Measurements from ENCODE around the gene OR2Y1.
"Not testable (repeated sequence)": the region's sequence is repeated elsewhere in the genome, so short reads cannot be mapped to it uniquely, and the experiment has no call there.

OR2Y1 gene

DNA sequence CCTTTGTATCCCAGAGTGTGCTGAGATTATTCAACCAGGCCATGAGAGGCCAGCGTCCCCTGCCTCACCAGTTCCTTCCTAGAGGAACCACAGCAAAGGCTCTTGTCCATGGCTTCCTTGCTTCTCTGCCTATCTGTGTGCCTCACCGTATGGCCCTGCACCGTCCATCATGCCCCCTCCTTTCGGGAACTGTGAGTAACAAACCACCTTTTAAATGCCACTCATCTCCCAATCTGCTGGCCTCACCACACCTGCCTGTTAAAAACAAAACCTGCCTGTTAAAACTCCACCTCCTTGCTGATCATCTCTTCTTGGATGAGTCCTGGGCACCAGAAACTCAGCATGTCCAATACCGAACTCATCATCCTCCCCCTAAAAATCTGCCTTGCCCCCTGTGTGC, 4.4 kb upstream of the OR2Y1 start:
- DNase-seq = no peak
- no peak overlapping the region for H3K27ac Mint-ChIP-seq
- H3K9me3 Mint-ChIP-seq = no peaks in the 10 kb centered on the region
- H3K4me3 Mint-ChIP-seq = no peak overlapping the region
- TF ChIP-seq, protein P1, sequence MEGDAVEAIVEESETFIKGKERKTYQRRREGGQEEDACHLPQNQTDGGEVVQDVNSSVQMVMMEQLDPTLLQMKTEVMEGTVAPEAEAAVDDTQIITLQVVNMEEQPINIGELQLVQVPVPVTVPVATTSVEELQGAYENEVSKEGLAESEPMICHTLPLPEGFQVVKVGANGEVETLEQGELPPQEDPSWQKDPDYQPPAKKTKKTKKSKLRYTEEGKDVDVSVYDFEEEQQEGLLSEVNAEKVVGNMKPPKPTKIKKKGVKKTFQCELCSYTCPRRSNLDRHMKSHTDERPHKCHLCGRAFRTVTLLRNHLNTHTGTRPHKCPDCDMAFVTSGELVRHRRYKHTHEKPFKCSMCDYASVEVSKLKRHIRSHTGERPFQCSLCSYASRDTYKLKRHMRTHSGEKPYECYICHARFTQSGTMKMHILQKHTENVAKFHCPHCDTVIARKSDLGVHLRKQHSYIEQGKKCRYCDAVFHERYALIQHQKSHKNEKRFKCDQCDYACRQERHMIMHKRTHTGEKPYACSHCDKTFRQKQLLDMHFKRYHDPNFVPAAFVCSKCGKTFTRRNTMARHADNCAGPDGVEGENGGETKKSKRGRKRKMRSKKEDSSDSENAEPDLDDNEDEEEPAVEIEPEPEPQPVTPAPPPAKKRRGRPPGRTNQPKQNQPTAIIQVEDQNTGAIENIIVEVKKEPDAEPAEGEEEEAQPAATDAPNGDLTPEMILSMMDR (IDR thresholded peaks at IDR 0.05) = no peak
- no peaks in the 10 kb centered on the region for H3K36me3 Mint-ChIP-seq (ENCODE audit: low read depth)
- H3K27me3 Mint-ChIP-seq (ENCODE audit: low read depth, poor library complexity) = peaks cover 32% of the 10 kb centered on the region
- H3K4me1 Mint-ChIP-seq = peaks cover 6% of the 10 kb centered on the region

GRCh38 chr5:180742727-180743126, 2.9 kb upstream of the OR2Y1 start:
- DNase-seq = no peak
- Mint-ChIP-seq H3K36me3 (ENCODE audit: low read depth) (no peaks in the 10 kb centered on the region), H3K27ac (no peak overlapping the region), H3K27me3 (ENCODE audit: low read depth, poor library complexity) (peaks cover 40% of the 10 kb centered on the region), H3K4me3 (no peak overlapping the region), H3K4me1 (no peaks in the 10 kb centered on the region), H3K9me3 (no peaks in the 10 kb centered on the region)
- TF ChIP-seq, protein P1 (IDR thresholded peaks at IDR 0.05) = no peak

DNA sequence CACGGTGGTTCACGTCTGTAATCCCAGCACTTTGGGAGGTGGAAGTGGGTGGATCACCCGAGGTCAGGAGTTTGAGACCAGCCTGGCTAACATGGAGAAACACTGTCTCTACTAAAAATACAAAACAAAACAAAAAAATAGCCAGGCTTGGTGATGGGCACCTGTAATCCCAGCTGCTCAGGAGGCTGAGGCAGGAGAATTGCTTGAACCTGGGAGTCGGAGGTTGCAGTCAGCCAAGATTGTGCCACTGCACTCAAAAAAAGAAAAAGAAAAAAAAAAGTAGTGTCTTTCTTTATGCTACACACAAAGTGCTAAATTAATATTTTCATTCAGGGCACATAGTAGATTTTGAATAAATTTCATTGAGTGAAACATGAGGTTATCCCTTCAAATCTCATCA, 1.1 kb upstream of the OR2Y1 start:
- not testable (repeated sequence) for H3K4me3 Mint-ChIP-seq; H3K36me3 Mint-ChIP-seq (ENCODE audit: low read depth); H3K9me3 Mint-ChIP-seq; H3K4me1 Mint-ChIP-seq; H3K27ac Mint-ChIP-seq; DNase-seq
- peaks cover 42% of the 10 kb centered on the region for H3K27me3 Mint-ChIP-seq (ENCODE audit: low read depth, poor library complexity)

DNA sequence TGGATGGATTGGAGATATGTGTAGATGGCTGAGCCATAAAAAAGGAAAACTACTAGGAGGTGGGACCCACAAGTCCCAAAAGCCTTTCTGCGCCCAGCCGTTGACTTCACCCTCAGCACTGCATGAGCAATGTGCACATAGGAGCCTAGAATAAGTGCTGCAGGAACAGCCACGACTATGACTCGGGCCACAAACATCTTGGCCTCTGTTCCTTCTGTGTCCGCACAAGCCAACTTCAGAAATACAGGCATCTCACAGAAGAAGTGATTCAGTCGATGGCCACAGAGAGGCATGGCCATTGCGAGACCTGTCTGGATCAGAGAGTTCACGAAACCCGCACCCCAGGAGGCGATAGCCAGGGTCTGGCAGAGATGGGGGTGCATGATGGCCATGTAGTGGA, 587 bp downstream of the OR2Y1 start:
- Mint-ChIP-seq H3K27ac (no peak overlapping the region), H3K4me3 (no peak overlapping the region), H3K9me3 (no peaks in the 10 kb centered on the region), H3K36me3 (ENCODE audit: low read depth) (no peaks in the 10 kb centered on the region), H3K4me1 (peaks cover 8% of the 10 kb centered on the region), H3K27me3 (ENCODE audit: low read depth, poor library complexity) (peaks cover 51% of the 10 kb centered on the region)
- TF ChIP-seq, protein P1 (IDR thresholded peaks at IDR 0.05) = no peak
- no peak for DNase-seq

GRCh38 chr5:180736536-180736935, 3.3 kb downstream of the OR2Y1 start:
- Mint-ChIP-seq H3K4me3 (no peak overlapping the region), H3K4me1 (peaks cover 8% of the 10 kb centered on the region), H3K27me3 (ENCODE audit: low read depth, poor library complexity) (peaks cover 74% of the 10 kb centered on the region), H3K27ac (no peak overlapping the region), H3K9me3 (no peaks in the 10 kb centered on the region), H3K36me3 (ENCODE audit: low read depth) (no peaks in the 10 kb centered on the region)
- TF ChIP-seq, protein P1 (IDR thresholded peaks at IDR 0.05) = no peak
- DNase-seq = no peak

DNA sequence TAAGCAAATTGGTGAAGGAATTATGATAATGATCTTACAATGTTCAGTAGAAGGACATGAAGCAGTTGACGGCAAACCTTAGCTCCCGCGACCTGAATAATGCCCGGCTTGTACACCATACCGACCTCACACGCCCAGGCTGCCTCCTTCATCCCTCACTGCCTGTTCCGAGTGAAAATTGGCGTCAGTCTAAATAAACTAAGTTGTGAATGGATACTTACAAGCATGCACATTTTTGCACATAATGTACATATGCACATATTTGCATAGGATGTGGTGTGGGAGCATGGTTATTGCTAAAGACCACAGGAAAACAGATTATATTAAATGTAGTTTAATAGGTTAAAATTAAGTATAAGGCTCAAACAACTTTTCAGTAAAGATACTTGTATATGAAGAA, 14.9 kb downstream of the OR2Y1 start:
- no peaks in the 10 kb centered on the region for H3K36me3 Mint-ChIP-seq (ENCODE audit: low read depth)
- TF ChIP-seq, protein P1 (IDR thresholded peaks at IDR 0.05) = no peak
- no peaks in the 10 kb centered on the region for H3K4me1 Mint-ChIP-seq
- no peak for DNase-seq
- H3K9me3 Mint-ChIP-seq = peaks cover 5% of the 10 kb centered on the region
- no peak overlapping the region for H3K4me3 Mint-ChIP-seq
- no peaks in the 10 kb centered on the region for H3K27me3 Mint-ChIP-seq (ENCODE audit: low read depth, poor library complexity)
- H3K27ac Mint-ChIP-seq = no peak overlapping the region

Data from nephron progenitor cell (in vitro differentiated cells).